Endothelial cell of umbilical vein (primary cell): Measurements from ENCODE around the gene ALKBH6. TPM values are rescaled to one million over a fixed set of nuclear protein-coding genes. Genes with fewer than 3 reads are reported as not detected.

Experiments
- BruUV-seq: library from RNA; stranded (reverse); fragments of 400-500 nt; replicated peaks from 2 replicates; lab custom pipeline; 2021; lab: Mats Ljungman, UMichigan
- CTCF ChIA-PET: fragments of 300-600, 350-600 bp; sonication (Branson Sonifier 250); formaldehyde crosslinking; loops from one replicate; lab custom pipeline; 2021; ENCODE audit warnings: antibody characterized with exemption, inconsistent platforms; lab: Charles Lee
- POLR2A ChIA-PET: fragments of 300-600, 350-600 bp; sonication (Branson Sonifier 250); formaldehyde crosslinking; loops from one replicate; lab custom pipeline; 2021; ENCODE audit warnings: antibody characterized with exemption, inconsistent platforms; lab: Charles Lee
- DNase-seq: peaks from one replicate; pipeline ENCODE4 v3.0.0-alpha.2; 2011; ENCODE audit warnings: low read depth, low spot score
- FAIRE-seq: peaks from 2 replicates; lab custom pipeline; 2011; peaks lifted over from hg19 to GRCh38; lab: Jason Lieb, UNC
- H2AFZ ChIP-seq: 2 replicates; pipeline ENCODE4 v1.6.0; 2012; ENCODE audit warnings: low read depth, low read length, control low read depth, inconsistent platforms
- H3K27ac ChIP-seq: 2 replicates; pipeline ENCODE4 v1.5.1; 2011; ENCODE audit warnings: low read depth, mild to moderate bottlenecking, control low read depth, low read length, moderate library complexity; ENCODE audit not compliant: insufficient read depth
- H3K27me3 ChIP-seq, 2 experiments: 2 replicates each; pipeline versions ENCODE4 v1.6.0 to v1.6.1; 2011; ENCODE audit warnings: low read length in 2 of 2, mixed read lengths in 1 of 2; ENCODE audit not compliant: control insufficient read depth in 2 of 2, insufficient read depth in 2 of 2
- H3K36me3 ChIP-seq, 2 experiments: 2 replicates in 1 of 2; 3 replicates in 1 of 2; pipeline ENCODE4 v1.5.1; 2011; ENCODE audit warnings: low read length in 2 of 2, mild to moderate bottlenecking in 1 of 2, moderate library complexity in 1 of 2; ENCODE audit not compliant: control insufficient read depth in 2 of 2, insufficient read depth in 2 of 2; ENCODE audit errors: extremely low read depth in 1 of 2
- H3K4me1 ChIP-seq: 3 replicates; pipeline ENCODE4 v1.5.1; 2011; ENCODE audit warnings: mild to moderate bottlenecking, low read length; ENCODE audit not compliant: control insufficient read depth, insufficient read depth; ENCODE audit errors: extremely low read depth
- H3K4me2 ChIP-seq: 2 replicates; pipeline ENCODE4 v1.6.1; 2011; ENCODE audit warnings: low read length, control low read depth, mixed read lengths; ENCODE audit not compliant: insufficient read depth
- H3K4me3 ChIP-seq, 3 experiments: fragments of 200-600 bp in 1 of 3; sonication (generic), shearing (Covaris generic) in 1 of 3; replicated peaks in 1 of 3; 2 replicates each; pipeline ENCODE4 v1.5.1; 2011 to 2016; ENCODE audit warnings: control low read depth in 3 of 3, low read length in 3 of 3, mild to moderate bottlenecking in 2 of 3, inconsistent platforms in 1 of 3, low read depth in 1 of 3, moderate library complexity in 1 of 3; ENCODE audit not compliant: insufficient read depth in 1 of 3
- H3K79me2 ChIP-seq: 2 replicates; pipeline ENCODE4 v1.6.0; 2012; ENCODE audit warnings: low read length, inconsistent platforms; ENCODE audit not compliant: control insufficient read depth, insufficient read depth
- H3K9ac ChIP-seq: replicated peaks from 2 replicates; pipeline ENCODE3; 2011; ENCODE audit warnings: low read length, control low read depth; ENCODE audit not compliant: insufficient read depth; ENCODE audit errors: extremely low read depth
- H3K9me1 ChIP-seq: replicated peaks from 3 replicates; pipeline ENCODE4 v1.6.0; 2011; ENCODE audit warnings: mild to moderate bottlenecking, low read length; ENCODE audit not compliant: control insufficient read depth, insufficient read depth; ENCODE audit errors: extremely low read depth
- H3K9me3 ChIP-seq: replicated peaks from 2 replicates; pipeline ENCODE4 v1.5.1; 2012; ENCODE audit warnings: low read length, inconsistent platforms; ENCODE audit not compliant: control insufficient read depth, insufficient read depth
- H4K20me1 ChIP-seq: replicated peaks from 2 replicates; pipeline ENCODE3; 2011; ENCODE audit warnings: mild to moderate bottlenecking, low read length; ENCODE audit not compliant: control insufficient read depth, insufficient read depth; ENCODE audit errors: extremely low read depth
- EZH2 ChIP-seq: IDR thresholded peaks from 2 replicates; pipeline ENCODE4 v1.6.1; 2012; ENCODE audit warnings: borderline replicate concordance, low read depth, mild to moderate bottlenecking, moderate library complexity, low read length, inconsistent platforms; ENCODE audit not compliant: severe bottlenecking
- FOS ChIP-seq: IDR thresholded peaks from 2 replicates; pipeline ENCODE4 v1.6.1; 2011; ENCODE audit warnings: mild to moderate bottlenecking, low read length, moderate library complexity, borderline replicate concordance; ENCODE audit not compliant: insufficient read depth
- GATA2 ChIP-seq: IDR thresholded peaks from 2 replicates; pipeline ENCODE4 v1.7.0; 2011; ENCODE audit warnings: low read depth, mild to moderate bottlenecking, moderate library complexity, mixed read lengths, low read length; ENCODE audit not compliant: insufficient read length, insufficient read depth
- JUN ChIP-seq: IDR thresholded peaks from 2 replicates; pipeline ENCODE4 v1.6.1; 2011; ENCODE audit warnings: borderline replicate concordance, low read depth; ENCODE audit not compliant: insufficient read length, insufficient read depth
- MYC ChIP-seq: IDR thresholded peaks from one replicate; pipeline ENCODE4 v1.6.1; 2011; ENCODE audit warnings: mild to moderate bottlenecking, low read depth, low read length
- POLR2A ChIP-seq: IDR thresholded peaks from 2 replicates; pipeline ENCODE4 v1.6.1; 2012; ENCODE audit warnings: low read depth, mild to moderate bottlenecking, control low read depth, low read length
- POLR2AphosphoS5 ChIP-seq: IDR thresholded peaks from 2 replicates; pipeline ENCODE4 v1.6.1; 2012; ENCODE audit warnings: low read depth, mild to moderate bottlenecking, control low read depth, low read length, moderate library complexity; ENCODE audit not compliant: insufficient read depth
- dilution Hi-C: fragments of 300-500 bp; cut with MboI; formaldehyde crosslinking; loops from one replicate; pipeline ENCODE4 v1.15.0; 2019; ENCODE audit warnings: low sequenced_read_pairs; ENCODE audit not compliant: extremely low pct_ligation_motif_present
- intact Hi-C: fragments of 100-400 bp; cut with micrococcal nuclease; formaldehyde crosslinking; loops from one replicate; pipeline ENCODE4 v1.10.0; 2022
- polyA plus RNA-seq, 4 experiments: library from polyadenylated mRNA; depleted of rRNA in 3 of 4; stranded (reverse) in 3 of 4; unstranded in 1 of 4; fragments of >200 nt; gene quantifications; 2 replicates each; pipeline versions ENCODE4 v1.2.1 to v1.2.3, GENCODE V29; 2011 to 2012; ENCODE audit warnings: missing spikeins in 1 of 4
- total RNA-seq: library from RNA; stranded (reverse); gene quantifications from 2 replicates; pipeline ENCODE4 v1.2.3, GENCODE V29; 2021
- TF ChIP-seq, protein P1 (sequence below): IDR thresholded peaks from 2 replicates; pipeline ENCODE4 v1.6.1; 2011; ENCODE audit not compliant: insufficient read depth, insufficient read length
- TF ChIP-seq, protein P2 (sequence below), 2 donors: IDR thresholded peaks; 1 replicate in 1 of 2; 2 replicates in 1 of 2; pipeline ENCODE4 v1.5.1; 2011; ENCODE audit warnings: low read length in 2 of 2, mild to moderate bottlenecking in 2 of 2, moderate library complexity in 2 of 2, control low read depth in 1 of 2, inconsistent platforms in 1 of 2, low read depth in 1 of 2; ENCODE audit not compliant: insufficient read depth in 1 of 2; ENCODE audit errors: extremely low read depth in 1 of 2

ALKBH6 gene
- total and polyA plus RNA-seq, 2 donors (not counting 3 experiments of a cell fraction or from before 2014, with no cell fraction given) = 17.3 to 26.7 TPM

DNA sequence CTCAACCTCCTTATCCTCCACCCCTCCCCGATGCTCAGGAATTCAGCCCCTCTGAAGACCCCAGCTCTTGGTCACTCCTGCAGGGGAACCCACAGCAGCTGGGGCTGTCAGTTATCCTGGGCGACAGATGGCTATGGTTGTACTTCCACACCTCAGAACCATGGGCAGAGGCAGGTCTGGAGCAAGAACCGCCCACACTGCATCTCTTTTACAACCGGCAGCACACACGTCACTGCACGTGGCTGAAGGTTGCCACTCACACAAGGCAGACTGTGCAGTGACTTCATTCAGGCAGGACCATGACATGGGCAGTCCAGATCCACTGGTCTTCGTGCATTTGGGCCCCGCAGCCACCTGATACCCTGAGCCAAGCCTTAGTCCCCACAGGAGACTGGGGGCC, 40.5 kb downstream of the ALKBH6 start:
- H3K27ac ChIP-seq = no peak overlapping the region
- no peaks in the 10 kb centered on the region for H3K79me2 ChIP-seq
- H3K4me1 ChIP-seq = no peaks in the 10 kb centered on the region
- CTCF ChIA-PET = no interaction called here
- no peaks in the 10 kb centered on the region for H3K9me1 ChIP-seq
- H3K36me3 ChIP-seq = no peaks in the 10 kb centered on the region
- FAIRE-seq (no peak), DNase-seq (no peak)
- H3K9me3 ChIP-seq = no peaks in the 10 kb centered on the region
- H4K20me1 ChIP-seq = no peaks in the 10 kb centered on the region
- TF ChIP-seq POLR2A = no peak
- no peak for TF ChIP-seq MYC
- TF ChIP-seq EZH2 = no peak
- no peak for TF ChIP-seq GATA2
- TF ChIP-seq JUN = no peak
- TF ChIP-seq, protein P1, sequence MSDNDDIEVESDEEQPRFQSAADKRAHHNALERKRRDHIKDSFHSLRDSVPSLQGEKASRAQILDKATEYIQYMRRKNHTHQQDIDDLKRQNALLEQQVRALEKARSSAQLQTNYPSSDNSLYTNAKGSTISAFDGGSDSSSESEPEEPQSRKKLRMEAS = no peak
- TF ChIP-seq, protein P2, sequence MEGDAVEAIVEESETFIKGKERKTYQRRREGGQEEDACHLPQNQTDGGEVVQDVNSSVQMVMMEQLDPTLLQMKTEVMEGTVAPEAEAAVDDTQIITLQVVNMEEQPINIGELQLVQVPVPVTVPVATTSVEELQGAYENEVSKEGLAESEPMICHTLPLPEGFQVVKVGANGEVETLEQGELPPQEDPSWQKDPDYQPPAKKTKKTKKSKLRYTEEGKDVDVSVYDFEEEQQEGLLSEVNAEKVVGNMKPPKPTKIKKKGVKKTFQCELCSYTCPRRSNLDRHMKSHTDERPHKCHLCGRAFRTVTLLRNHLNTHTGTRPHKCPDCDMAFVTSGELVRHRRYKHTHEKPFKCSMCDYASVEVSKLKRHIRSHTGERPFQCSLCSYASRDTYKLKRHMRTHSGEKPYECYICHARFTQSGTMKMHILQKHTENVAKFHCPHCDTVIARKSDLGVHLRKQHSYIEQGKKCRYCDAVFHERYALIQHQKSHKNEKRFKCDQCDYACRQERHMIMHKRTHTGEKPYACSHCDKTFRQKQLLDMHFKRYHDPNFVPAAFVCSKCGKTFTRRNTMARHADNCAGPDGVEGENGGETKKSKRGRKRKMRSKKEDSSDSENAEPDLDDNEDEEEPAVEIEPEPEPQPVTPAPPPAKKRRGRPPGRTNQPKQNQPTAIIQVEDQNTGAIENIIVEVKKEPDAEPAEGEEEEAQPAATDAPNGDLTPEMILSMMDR (IDR thresholded peaks at IDR 0.05; ENCODE audit: extremely low read depth in 1 of 2, insufficient read depth in 1 of 2, low read depth in 1 of 2, low read length in 2 of 2) = no peak
- no peak for TF ChIP-seq POLR2AphosphoS5
- no peak for TF ChIP-seq FOS
- dilution Hi-C loops = no loop called here
- no peak overlapping the region for H3K9ac ChIP-seq
- no peak overlapping the region for H3K4me2 ChIP-seq
- peaks cover 0 to 2% of the 10 kb centered on the region in 2 experiments for H3K27me3 ChIP-seq
- POLR2A ChIA-PET = no interaction called here
- H3K4me3 ChIP-seq = no peak overlapping the region
- intact Hi-C loops = no loop called here
- BruUV-seq = no TSS peak
- no peak overlapping the region for H2AFZ ChIP-seq
